GM12892 (cell line): ENCODE data around the gene PGM1.

Experiments
- POLR2A ChIP-seq: IDR thresholded peaks from 2 replicates; pipeline ENCODE4 v1.6.1; 2011; ENCODE audit warnings: low read depth, low read length, control low read depth
- POLR2AphosphoS5 ChIP-seq: IDR thresholded peaks from 2 replicates; pipeline ENCODE4 v1.6.1; 2011; ENCODE audit warnings: low read depth, low read length, control low read depth
- TAF1 ChIP-seq: IDR thresholded peaks from 2 replicates; pipeline ENCODE4 v1.6.1; 2011; ENCODE audit warnings: low read depth, mild to moderate bottlenecking, control low read depth, low read length, borderline replicate concordance

DNA sequence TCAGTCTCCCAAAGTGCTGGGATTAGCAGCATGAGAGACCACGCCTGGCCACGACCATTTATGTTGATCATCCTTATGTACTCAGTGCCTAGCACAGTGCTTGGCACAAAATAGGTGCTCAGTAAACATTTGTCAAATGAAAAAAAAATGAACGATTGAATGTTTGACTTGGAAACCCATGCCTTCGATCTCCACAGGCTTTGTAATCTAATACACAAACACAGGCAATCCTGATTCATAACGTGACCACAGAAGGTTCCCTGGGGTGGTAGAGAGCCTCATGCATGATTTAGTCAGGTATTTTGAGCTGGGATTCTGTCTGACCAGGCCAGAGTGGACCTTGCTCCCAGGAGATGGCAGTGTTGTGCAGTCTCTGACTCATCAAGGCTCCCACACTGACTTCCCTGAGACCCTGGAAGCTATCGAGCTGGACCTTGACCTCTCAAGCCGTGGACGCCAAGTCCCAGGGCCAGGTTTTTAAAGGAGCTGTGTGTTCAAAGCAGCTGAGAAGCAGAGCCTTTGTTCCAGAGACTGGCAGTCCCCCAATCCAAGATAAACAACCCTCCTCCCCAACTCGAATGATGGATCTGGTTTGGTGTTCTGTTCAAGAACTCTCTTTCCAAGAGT lies 81.1 kb downstream of the PGM1 start:
- TF ChIP-seq POLR2A (no peak), TAF1 (no peak), POLR2AphosphoS5 (no peak)
